ENCODE results near the gene KBTBD3.

DNA sequence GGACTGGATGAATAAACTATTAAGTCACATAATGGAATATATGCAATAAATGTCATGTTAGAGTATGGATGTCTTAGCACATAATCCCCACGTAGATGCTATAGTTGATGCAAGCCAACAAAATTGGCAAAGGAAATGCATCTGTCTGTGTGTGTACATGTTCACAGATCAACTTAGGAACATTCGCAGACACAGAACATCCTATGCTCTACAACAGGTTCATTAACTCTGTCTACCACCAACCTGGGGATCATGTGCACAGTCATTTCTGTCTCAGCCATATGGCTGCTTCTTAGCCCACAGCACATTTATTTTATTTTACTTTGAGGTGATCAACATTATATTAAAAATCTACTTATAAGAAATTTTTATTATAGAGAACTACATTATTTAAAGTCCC lies 60.1 kb downstream of the KBTBD3 start:
- TF ChIP-seq POLR2A (IDR thresholded peaks at IDR 0.05; ENCODE audit: low read depth, low read length) = no peak
- no peak for TF ChIP-seq POLR2AphosphoS5 (IDR thresholded peaks at IDR 0.05; ENCODE audit: low read depth, low read length)
- TF ChIP-seq TAF1 (IDR thresholded peaks at IDR 0.05; ENCODE audit: borderline replicate concordance, low read depth, low read length) = no peak

All from GM12892 (cell line).